ENCODE results near the gene PLCL1. TPM values are rescaled to one million over a fixed set of nuclear protein-coding genes. Genes with fewer than 3 reads are reported as not detected.

The PLCL1 gene
- polyA plus RNA-seq, 1 of the 3 experiments (the other 2 are of a cell fraction): 7.7 TPM

- POLR2A ChIA-PET: no interaction called here
- WGBS (ENCODE audit: low lambda C conversion rate): 75% methylated on average over 5 of the region's 5 CpGs
Measured at GRCh38 chr2:197924483-197924882, 120.1 kb downstream of the PLCL1 start.

GRCh38 chr2:197925204-197925603, 120.8 kb downstream of the PLCL1 start:
- no peak for DNase-seq
- Histone ChIP-seq H2AFZ (ENCODE audit: low read depth) (no peak overlapping the region), H3K27me3 (ENCODE audit: insufficient read depth) (no peaks in the 10 kb centered on the region), H3K9me2 (no peaks in the 10 kb centered on the region), H3K4me3 (ENCODE audit: low read depth in 2 of 2, low read length in 1 of 2) (no peak overlapping the region), H3K36me3 (replicated peaks in 1 of 2; ENCODE audit: control insufficient read depth in 1 of 2, insufficient read depth in 2 of 2, low read length in 1 of 2) (no peaks in the 10 kb centered on the region), H3K4me2 (no peak overlapping the region), H3K9ac (no peak overlapping the region), H3K79me2 (ENCODE audit: insufficient read depth) (peaks cover 9% of the 10 kb centered on the region), H3K9me3 (no peaks in the 10 kb centered on the region), H3K4me1 (ENCODE audit: control insufficient read depth in 1 of 2, insufficient read depth in 2 of 2, low read depth in 1 of 2, low read length in 1 of 2) (0 out of 4 replicates have a peak, but pooled peaks cover 0 to 11% of the 10 kb centered on the region in 2 experiments), H4K20me1 (ENCODE audit: insufficient read depth) (no peaks in the 10 kb centered on the region; the same call in 1 of the 2 replicates), H3K27ac (ENCODE audit: low read depth in 2 of 2, low read length in 1 of 2) (no peak overlapping the region), H3F3A (replicated peaks; ENCODE audit: insufficient read depth) (no peaks in the 10 kb centered on the region)
- ChIA-PET POLR2A (no interaction called here), CTCF (no interaction called here)
- TF ChIP-seq, protein P1, sequence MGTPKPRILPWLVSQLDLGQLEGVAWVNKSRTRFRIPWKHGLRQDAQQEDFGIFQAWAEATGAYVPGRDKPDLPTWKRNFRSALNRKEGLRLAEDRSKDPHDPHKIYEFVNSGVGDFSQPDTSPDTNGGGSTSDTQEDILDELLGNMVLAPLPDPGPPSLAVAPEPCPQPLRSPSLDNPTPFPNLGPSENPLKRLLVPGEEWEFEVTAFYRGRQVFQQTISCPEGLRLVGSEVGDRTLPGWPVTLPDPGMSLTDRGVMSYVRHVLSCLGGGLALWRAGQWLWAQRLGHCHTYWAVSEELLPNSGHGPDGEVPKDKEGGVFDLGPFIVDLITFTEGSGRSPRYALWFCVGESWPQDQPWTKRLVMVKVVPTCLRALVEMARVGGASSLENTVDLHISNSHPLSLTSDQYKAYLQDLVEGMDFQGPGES (IDR thresholded peaks at IDR 0.05; ENCODE audit: low read depth, low read length): no peak

More at GRCh38 chr2:197924483-197924882, 120.1 kb downstream of the PLCL1 start:
- H3K9me3 ChIP-seq: no peaks in the 10 kb centered on the region
- CTCF ChIA-PET: no interaction called here
- H3K9ac ChIP-seq: no peak overlapping the region
- H3K4me2 ChIP-seq: no peak overlapping the region
- H3K9me2 ChIP-seq: no peaks in the 10 kb centered on the region
- no peak overlapping the region for H3K4me3 ChIP-seq (ENCODE audit: low read depth in 2 of 2, low read length in 1 of 2)
- peaks cover 8% of the 10 kb centered on the region for H3K79me2 ChIP-seq (ENCODE audit: insufficient read depth)
- 0 out of 4 replicates have a peak, but pooled peaks cover 0 to 11% of the 10 kb centered on the region in 2 experiments for H3K4me1 ChIP-seq (ENCODE audit: control insufficient read depth in 1 of 2, insufficient read depth in 2 of 2, low read depth in 1 of 2, low read length in 1 of 2)
- no peak for DNase-seq
- no peaks in the 10 kb centered on the region for H3F3A ChIP-seq (replicated peaks; ENCODE audit: insufficient read depth)
- TF ChIP-seq MEF2A (IDR thresholded peaks at IDR 0.05; ENCODE audit: borderline replicate concordance, low read depth) (no peak), EZH2phosphoT487 (IDR thresholded peaks at IDR 0.05; ENCODE audit: borderline replicate concordance, low read depth) (no peak), ELF1 (IDR thresholded peaks at IDR 0.05) (no peak), FOXJ3 (CRISPR knock-in tag; IDR thresholded peaks at IDR 0.05) (no peak), JUND (IDR thresholded peaks at IDR 0.05) (no peak)
- no peaks in the 10 kb centered on the region for H3K27me3 ChIP-seq (ENCODE audit: insufficient read depth)
- H3K27ac ChIP-seq (ENCODE audit: low read depth in 2 of 2, low read length in 1 of 2): no peak overlapping the region
- H2AFZ ChIP-seq (ENCODE audit: low read depth): no peak overlapping the region
- no peaks in the 10 kb centered on the region; the same call in 1 of the 2 replicates for H4K20me1 ChIP-seq (ENCODE audit: insufficient read depth)
- no peaks in the 10 kb centered on the region for H3K36me3 ChIP-seq (replicated peaks in 1 of 2; ENCODE audit: control insufficient read depth in 1 of 2, insufficient read depth in 2 of 2, low read length in 1 of 2)

DNA sequence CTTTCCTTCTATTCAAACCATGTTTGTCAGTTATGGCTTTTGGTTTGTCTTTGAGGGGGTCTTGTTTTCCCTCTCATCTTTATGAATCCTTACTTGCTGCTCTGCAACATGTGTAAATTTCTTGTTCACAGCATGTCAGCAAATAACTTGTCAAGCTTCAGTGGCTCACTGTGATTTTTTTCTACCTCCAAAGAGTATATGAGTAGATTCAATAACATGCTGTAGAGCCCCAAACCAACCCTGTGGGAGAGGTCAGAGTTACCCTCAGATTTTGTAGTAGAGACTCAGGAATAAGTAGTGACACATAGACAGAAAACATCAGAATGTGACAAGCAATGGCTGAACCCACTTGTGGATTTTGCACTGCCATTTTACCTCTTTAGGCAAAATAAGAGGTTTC, 121.6 kb downstream of the PLCL1 start:
- TF ChIP-seq POLR2AphosphoS5 (IDR thresholded peaks at IDR 0.05; ENCODE audit: low read depth, low read length): no peak
- no peak for TF ChIP-seq RAD21 (IDR thresholded peaks at IDR 0.05; ENCODE audit: low read length)
- TF ChIP-seq, protein P1 (IDR thresholded peaks at IDR 0.05; ENCODE audit: low read depth, low read length): no peak
- TF ChIP-seq PBX3 (IDR thresholded peaks at IDR 0.05): no peak
- no peak for TF ChIP-seq TAF1 (IDR thresholded peaks at IDR 0.05; ENCODE audit: borderline replicate concordance, low read depth, low read length)
- no peak for TF ChIP-seq MEF2A (IDR thresholded peaks at IDR 0.05; ENCODE audit: borderline replicate concordance, low read depth)
- no peak for TF ChIP-seq NFIC (IDR thresholded peaks at IDR 0.05; ENCODE audit: borderline replicate concordance)
- no peak for TF ChIP-seq FOSL2 (IDR thresholded peaks at IDR 0.05; ENCODE audit: borderline replicate concordance, low read depth)
- no peak for TF ChIP-seq SMC3 (IDR thresholded peaks at IDR 0.05; ENCODE audit: low read depth, low read length)
- no peak for TF ChIP-seq YY1 (IDR thresholded peaks at IDR 0.05; ENCODE audit: low read depth)
- no peak for TF ChIP-seq CHD2 (IDR thresholded peaks at IDR 0.05; ENCODE audit: low read length, partially characterized antibody)
- no peak for TF ChIP-seq RXRA (IDR thresholded peaks at IDR 0.05; ENCODE audit: borderline replicate concordance, low read depth)
- TF ChIP-seq SIN3A (IDR thresholded peaks at IDR 0.05; ENCODE audit: borderline replicate concordance, low read depth, low read length): no peak
- TF ChIP-seq TCF12 (IDR thresholded peaks at IDR 0.05): no peak
- TF ChIP-seq, protein P2, sequence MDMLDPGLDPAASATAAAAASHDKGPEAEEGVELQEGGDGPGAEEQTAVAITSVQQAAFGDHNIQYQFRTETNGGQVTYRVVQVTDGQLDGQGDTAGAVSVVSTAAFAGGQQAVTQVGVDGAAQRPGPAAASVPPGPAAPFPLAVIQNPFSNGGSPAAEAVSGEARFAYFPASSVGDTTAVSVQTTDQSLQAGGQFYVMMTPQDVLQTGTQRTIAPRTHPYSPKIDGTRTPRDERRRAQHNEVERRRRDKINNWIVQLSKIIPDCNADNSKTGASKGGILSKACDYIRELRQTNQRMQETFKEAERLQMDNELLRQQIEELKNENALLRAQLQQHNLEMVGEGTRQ (IDR thresholded peaks at IDR 0.05; ENCODE audit: borderline replicate concordance, low read depth, low read length): no peak
- no peak for TF ChIP-seq ELF1 (IDR thresholded peaks at IDR 0.05)
- no peak for TF ChIP-seq FOXJ3 (CRISPR knock-in tag; IDR thresholded peaks at IDR 0.05)
- TF ChIP-seq RFX5 (IDR thresholded peaks at IDR 0.05; ENCODE audit: low read length): no peak
- TF ChIP-seq JUND (IDR thresholded peaks at IDR 0.05): no peak
- TF ChIP-seq EZH2phosphoT487 (IDR thresholded peaks at IDR 0.05; ENCODE audit: borderline replicate concordance, low read depth): no peak

More for the DNA sequence above, 121.6 kb downstream of the PLCL1 start:
- ChIA-PET POLR2A (no interaction called here), CTCF (no interaction called here)
- H3K4me3 ChIP-seq (ENCODE audit: low read depth in 2 of 2, low read length in 1 of 2): no peak overlapping the region
- H2AFZ ChIP-seq (ENCODE audit: low read depth): no peak overlapping the region
- 0 out of 4 replicates have a peak, but pooled peaks cover 0 to 11% of the 10 kb centered on the region in 2 experiments for H3K4me1 ChIP-seq (ENCODE audit: control insufficient read depth in 1 of 2, insufficient read depth in 2 of 2, low read depth in 1 of 2, low read length in 1 of 2)
- no peak for DNase-seq
- H3K4me2 ChIP-seq: no peak overlapping the region
- H4K20me1 ChIP-seq (ENCODE audit: insufficient read depth): no peaks in the 10 kb centered on the region; the same call in 1 of the 2 replicates
- H3K27me3 ChIP-seq (ENCODE audit: insufficient read depth): no peaks in the 10 kb centered on the region
- no peaks in the 10 kb centered on the region for H3K36me3 ChIP-seq (replicated peaks in 1 of 2; ENCODE audit: control insufficient read depth in 1 of 2, insufficient read depth in 2 of 2, low read length in 1 of 2)
- no peaks in the 10 kb centered on the region for H3K9me2 ChIP-seq
- H3K9me3 ChIP-seq: no peaks in the 10 kb centered on the region
- H3K27ac ChIP-seq (ENCODE audit: low read depth in 2 of 2, low read length in 1 of 2): no peak overlapping the region
- H3K79me2 ChIP-seq (ENCODE audit: insufficient read depth): peaks cover 15% of the 10 kb centered on the region
- H3F3A ChIP-seq (replicated peaks; ENCODE audit: insufficient read depth): no peaks in the 10 kb centered on the region
- H3K9ac ChIP-seq: no peak overlapping the region

All from SK-N-SH (cell line).